Activated CD4-positive, alpha-beta T cell treated with anti-CD3 and anti-CD28 coated beads for 4 hours (primary cell): Measurements from ENCODE around the gene IGF2BP1.
A peak's percentile ranks its signal among the peaks of the same experiment; 100 is the strongest.

ENCODE experiments used
- DNase-seq, 2 donors: peaks; one replicate each; pipeline ENCODE4 v3.0.0-alpha.2; 2020

IGF2BP1 gene

DNA sequence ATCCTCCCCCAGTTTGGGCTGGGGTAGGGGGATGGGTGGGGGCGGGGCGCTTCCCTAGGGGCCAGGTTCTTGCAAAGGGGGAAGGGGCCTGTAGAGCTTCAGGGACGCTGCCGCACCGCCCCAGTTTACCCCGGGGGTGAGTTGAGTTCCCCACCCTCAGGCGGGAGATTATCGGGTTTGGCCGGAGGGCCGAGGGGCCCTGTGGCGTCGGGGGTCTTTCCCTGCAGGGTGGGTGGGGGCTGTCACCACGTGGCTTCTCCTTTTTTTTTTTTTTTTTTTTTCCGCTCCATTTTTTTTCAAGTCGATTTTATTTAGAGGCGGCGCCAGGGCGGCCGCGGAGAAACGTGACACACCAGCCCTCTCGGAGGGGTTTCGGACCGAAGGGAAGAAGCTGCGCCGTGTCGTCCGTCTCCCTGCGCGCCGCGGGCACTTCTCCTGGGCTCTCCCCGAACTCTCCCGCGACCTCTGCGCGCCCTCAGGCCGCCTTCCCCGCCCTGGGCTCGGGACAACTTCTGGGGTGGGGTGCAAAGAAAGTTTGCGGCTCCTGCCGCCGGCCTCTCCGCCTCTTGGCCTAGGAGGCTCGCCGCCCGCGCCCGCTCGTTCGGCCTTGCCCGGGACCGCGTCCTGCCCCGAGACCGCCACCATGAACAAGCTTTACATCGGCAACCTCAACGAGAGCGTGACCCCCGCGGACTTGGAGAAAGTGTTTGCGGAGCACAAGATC is at the start of gene IGF2BP1:
Gene IGF2BP1, plus strand, starts transcription at position 283 of the 724 bp plus-strand sequence. Its CDS starts 361 bp downstream, at position 644.
- DNase-seq, result peak; percentile 4 to 13

GRCh38 chr17:48951572-48951971 is 45.6 kb upstream of the IGF2BP1 start:
- DNase-seq, result no peak

- DNase-seq, result no peak
These were observed 44.3 kb upstream of the IGF2BP1 start for GRCh38 chr17:48952904-48953303.

- no peak for DNase-seq
These were observed 42.9 kb upstream of the IGF2BP1 start for GRCh38 chr17:48954300-48954755.

- no peak for DNase-seq
These were observed 36.2 kb upstream of the IGF2BP1 start for GRCh38 chr17:48960834-48961515.

DNA sequence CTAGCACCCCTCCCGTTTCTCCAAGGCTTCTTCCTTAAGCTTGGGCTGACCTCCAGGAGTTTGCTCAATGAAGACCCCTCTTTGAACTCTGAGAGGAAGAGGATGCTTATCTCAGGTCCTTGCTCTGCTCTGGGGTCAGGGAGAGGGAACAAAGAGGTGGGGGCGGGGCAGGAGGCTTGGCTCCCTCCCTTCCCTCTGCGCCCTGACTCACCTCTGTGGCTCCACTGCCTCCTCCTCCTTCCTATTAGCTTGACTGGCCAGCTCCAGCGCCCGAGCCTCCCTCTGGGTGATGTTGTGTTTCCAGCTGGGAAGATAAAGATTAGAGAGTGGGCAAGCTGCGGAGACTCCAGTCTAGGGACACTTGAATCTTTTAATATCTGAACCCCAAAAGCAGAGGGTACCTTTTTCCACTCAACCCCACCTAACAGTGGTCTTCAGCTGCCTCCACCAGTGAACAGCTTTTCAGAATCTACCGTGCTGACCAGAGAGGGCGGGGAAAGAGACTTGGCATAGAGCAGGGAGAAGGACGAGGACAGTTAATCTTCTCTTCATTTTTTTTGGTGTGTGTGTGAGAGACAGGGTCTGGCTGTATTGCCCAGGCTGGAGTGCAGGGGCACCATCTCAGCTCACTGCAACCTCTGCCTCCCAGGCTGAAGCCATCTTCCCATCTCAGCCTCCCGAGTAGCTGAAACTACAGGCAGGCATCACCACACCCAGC is 35.5 kb upstream of the IGF2BP1 start:
- DNase-seq, result no peak

GRCh38 chr17:48970224-48970623 is 27.0 kb upstream of the IGF2BP1 start:
- DNase-seq, result no peak

DNA sequence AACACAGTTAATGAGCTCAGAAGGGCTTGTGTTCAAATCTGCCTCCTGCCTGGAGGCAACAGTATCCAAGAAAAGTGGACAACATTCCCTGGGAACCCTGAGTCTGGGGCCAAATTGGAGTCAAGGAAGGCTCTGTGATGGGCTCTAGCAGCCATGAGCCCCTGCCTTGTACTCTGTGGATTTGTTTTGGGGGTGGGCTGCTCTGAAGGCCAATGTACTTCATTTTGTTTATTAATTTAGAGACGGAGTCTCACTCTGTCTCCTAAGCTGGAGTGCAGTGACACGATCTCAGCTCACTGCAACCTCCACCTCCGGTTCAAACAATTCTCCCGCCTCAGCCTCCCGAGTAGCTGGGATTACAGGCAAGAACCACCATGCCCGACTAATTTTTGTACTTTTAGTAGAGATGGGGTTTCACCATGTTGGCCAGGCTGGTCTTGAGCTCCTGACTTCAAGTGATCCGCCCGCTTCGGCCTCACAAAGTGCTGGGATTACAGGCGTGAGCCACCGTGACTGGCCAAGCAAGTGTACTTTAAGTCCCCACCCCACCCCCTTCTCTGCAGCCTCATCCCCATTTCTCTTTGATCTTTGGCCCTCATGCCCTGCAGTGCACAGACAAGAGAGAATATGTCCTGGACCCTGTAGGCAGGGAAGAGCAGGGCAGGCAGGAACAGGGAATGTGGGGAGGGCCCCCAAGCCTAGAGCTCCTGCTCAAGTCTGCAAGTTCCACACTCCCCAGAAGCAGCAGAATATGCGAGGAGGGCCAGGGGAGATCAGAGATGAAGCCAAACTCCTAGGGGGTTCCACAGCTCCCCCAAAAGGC is 26.1 kb upstream of the IGF2BP1 start:
- no peak for DNase-seq

- no peak for DNase-seq
These were observed 24.5 kb upstream of the IGF2BP1 start for GRCh38 chr17:48972749-48973097.

GRCh38 chr17:48973806-48974205 is 23.4 kb upstream of the IGF2BP1 start:
- no peak for DNase-seq

- DNase-seq, result no peak
These were observed 15.2 kb upstream of the IGF2BP1 start for GRCh38 chr17:48981927-48982539.

DNA sequence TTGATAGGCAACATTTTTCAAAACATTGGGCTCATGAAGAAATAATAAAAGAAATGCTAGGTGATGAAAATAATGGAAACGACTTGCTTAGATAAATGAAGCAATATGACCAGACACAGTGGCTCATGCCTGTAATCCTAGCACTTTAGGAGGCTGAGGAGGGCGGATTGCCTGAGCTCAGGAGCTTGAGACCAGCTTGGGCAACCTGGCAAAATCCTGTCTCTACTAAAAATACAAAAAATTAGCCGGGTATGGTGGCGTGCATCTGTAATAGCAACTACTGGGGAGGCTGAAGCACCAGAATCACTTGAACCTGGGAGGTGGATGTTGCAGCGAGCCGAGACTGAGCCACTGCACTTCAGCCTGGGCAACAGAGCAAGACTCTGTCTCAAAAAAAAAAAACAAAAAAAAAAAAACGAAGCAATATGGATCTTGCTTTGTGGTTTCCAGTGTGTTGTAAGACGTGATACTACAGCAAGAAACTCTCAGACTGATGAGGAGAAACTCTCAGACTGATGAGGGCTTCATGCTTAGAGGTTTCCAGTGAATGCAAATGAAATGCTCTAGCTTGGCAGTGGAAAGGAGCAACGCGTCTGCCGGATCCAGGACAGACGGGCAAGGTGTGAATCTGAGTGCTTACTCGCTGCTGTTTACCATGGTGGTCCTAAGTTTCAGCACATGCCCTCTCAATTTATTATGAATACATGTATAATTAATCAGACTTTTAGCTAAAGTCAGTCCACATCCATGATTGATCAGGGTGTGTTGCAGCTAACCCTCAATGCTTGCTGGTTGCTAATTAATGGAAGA is 11.5 kb upstream of the IGF2BP1 start:
- DNase-seq, result no peak

- DNase-seq, result no peak
These were observed 8.1 kb upstream of the IGF2BP1 start for GRCh38 chr17:48989100-48989499.

DNA sequence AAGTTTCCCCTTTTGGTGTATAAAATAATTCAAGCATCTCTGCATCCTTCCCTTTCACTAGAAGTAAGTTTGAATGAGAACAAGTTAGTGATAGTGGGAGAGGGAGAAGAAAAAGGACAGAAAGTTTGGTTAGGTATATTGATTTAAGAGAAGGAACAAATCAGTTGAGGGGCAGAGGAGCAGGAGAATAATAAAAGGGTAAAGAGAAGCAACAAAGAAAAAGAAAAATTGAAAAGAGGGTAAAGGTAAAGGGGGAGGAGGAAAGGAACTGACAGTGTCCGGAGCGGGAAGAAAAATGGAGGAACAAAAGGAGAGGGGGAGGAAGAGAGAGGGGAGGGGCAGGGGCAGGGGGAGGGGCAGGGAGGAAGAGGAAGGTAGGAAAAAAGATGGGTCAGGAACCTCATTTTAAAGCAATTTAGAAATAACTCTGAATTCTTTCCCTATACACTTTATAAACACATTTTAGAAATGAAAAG is 6.3 kb upstream of the IGF2BP1 start:
- no peak for DNase-seq

GRCh38 chr17:48992444-48992843 is 4.7 kb upstream of the IGF2BP1 start:
- DNase-seq, result no peak

- no peak for DNase-seq
These were observed 3.9 kb upstream of the IGF2BP1 start for GRCh38 chr17:48993305-48993704.

DNA sequence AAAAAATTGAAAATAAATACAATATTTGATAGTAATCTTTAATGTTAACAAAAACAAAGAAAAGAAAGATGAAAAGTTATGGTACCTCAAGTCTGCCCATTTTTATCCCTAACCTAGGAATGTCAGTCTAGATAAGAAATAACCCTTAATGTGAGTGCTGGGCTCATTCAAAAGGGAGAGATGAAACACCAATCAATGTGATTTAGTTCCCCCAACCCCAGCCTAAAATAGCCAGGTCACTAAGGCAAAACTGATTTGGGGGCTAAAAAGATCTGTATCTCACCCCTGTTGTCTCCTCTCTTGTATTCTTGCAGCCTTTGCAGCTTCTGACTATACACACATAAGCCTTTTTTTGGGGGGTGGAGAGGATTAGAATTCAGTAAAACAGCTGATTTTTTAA is 3.2 kb upstream of the IGF2BP1 start:
- DNase-seq, result no peak

DNA sequence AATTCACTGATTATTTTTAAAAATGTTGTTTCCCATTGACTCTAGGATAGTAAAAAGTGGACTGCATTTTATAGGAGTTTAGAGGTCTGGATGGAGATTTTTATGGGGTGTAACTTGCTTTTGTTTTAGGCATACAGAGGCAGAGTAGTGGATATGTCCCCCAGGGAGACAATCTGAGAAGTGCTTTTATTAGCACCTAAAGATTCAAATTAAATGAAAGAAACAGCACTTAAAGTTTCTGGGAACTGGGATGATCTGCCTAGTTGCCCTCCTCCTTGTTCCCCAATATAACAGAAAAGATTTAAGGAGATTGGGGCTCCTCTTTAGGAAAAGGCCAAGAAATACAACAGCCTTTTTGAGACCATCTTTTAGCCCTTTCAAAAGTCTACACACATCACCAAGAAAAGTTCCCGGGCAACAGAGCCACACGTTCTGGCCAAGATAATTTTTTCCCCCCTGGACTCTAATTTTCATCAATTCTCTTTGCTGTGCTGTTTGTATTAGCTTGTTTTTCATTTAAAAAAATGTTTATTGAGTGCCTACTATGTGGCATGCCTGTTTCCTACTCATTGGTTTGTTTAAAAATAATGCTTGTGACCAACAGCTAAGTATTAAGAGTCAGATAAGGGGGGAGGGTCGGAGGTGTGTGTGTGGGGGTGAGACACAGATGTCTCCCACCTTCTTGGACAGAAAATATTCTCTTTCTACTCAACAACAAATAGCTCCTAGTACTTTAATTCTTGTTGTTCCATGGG is 2.5 kb upstream of the IGF2BP1 start:
- no peak for DNase-seq

DNA sequence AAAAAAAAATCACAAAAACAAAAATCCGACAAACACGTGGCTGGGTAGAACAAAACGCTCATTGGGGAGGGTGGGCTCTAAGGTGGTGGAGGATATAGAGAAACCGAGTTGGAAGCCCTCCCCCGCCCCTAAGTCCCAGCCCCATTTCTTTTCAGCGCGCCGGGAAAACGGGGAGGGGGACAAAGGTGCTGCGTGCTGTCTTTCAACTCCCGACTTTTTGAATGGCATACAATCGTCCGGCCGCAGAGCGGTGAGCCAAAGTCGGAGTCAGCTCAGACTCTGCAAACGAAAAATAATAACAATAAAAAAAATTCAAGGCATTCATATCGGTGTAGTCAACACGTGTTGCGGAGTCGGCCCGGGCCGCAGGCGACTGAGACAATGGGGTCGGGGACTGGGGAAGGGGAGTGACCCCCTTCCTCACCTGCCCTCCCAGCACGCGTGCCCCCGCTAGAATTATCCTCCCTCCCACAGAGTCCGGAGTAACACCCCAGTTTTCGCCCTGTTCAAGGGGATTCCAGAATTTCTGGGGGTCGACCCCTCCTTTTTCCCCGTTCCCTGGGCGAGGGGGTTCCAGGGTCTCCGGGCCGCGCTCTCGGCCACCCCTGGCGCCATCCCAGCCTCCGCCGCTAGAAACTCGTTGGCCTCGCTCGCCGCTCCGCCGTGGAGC is 1.7 kb upstream of the IGF2BP1 start:
- no peak for DNase-seq
